Measurements from ENCODE around the gene TRPC6.

The TRPC6 gene

DNA sequence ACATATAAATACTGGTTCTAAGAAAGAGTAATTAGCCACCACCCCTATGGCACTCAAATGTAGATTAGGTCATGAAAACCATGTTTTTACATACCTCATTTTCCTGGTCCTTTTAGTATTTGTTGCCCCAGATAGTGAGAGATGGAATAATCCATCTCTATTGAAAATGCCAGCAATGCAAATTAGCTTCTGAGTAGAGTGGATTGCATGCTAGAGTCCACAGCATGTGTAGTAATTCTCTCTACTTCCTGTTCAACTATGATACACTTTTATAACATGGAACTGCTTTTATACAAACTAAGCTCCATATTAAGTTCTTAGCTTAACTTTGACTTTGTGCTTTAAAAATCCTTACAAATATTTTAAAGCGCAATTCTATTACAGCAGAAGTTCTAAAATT, 73.2 kb downstream of the TRPC6 start:
- no peak for TF ChIP-seq CTCF (IDR thresholded peaks at IDR 0.05; ENCODE audit: control insufficient read depth, insufficient read depth, low read depth, low read length, missing control alignments)
- no peak overlapping the region for H3K4me3 ChIP-seq (ENCODE audit: control insufficient read depth, low read depth, low read length)
- no peak for DNase-seq (ENCODE audit: low read depth)

- no peak overlapping the region for H3K4me3 ChIP-seq (ENCODE audit: control insufficient read depth, low read depth, low read length)
- no peak for DNase-seq (ENCODE audit: low read depth)
- TF ChIP-seq CTCF (IDR thresholded peaks at IDR 0.05; ENCODE audit: control insufficient read depth, insufficient read depth, low read depth, low read length, missing control alignments): no peak
Observed at GRCh38 chr11:101509922-101510321, 73.9 kb downstream of the TRPC6 start.

DNA sequence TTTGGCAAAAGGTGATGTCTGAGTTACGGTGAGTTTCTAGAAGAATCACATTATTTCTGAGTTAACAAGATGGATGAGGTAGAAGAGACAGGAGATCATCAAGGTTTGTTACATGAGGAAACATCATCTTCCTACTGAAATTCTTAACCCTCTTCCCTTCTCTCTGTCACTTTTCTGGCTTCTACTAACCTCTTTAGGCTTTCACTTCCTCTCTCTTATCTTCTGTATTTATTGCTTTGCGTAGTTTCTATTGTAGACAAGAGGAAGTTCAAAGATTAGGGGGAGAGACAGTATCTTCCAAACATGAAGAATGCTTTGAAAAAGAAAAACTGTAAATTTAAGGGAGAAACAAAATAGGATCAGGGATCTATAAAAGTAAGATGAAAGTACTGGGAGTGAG, 75.4 kb downstream of the TRPC6 start:
- H3K4me3 ChIP-seq (ENCODE audit: control insufficient read depth, low read depth, low read length): no peak overlapping the region
- DNase-seq (ENCODE audit: low read depth): no peak
- no peak for TF ChIP-seq CTCF (IDR thresholded peaks at IDR 0.05; ENCODE audit: control insufficient read depth, insufficient read depth, low read depth, low read length, missing control alignments)

GRCh38 chr11:101498891-101499290, 84.9 kb downstream of the TRPC6 start:
- DNase-seq (ENCODE audit: low read depth): no peak
- TF ChIP-seq CTCF (IDR thresholded peaks at IDR 0.05; ENCODE audit: control insufficient read depth, insufficient read depth, low read depth, low read length, missing control alignments): no peak
- no peak overlapping the region for H3K4me3 ChIP-seq (ENCODE audit: control insufficient read depth, low read depth, low read length)

DNA sequence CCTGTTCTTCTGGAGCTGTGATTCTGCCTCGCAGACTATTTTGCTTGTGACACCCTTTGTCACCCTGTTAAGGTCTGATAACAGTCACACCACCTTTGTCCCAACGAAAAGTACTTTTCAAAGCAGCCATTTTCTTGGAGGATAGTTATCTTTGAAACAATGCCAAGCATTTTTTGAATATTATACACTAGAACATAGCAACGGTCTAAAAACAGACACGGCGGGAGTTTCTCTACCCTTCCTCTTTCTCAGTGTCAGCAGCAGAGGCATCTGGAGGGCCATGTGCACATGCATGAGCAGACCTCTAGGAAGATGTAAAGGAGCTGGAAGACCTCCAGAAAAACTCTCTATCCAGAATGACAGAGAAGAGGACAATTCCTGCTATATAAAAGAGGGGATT, 86.5 kb downstream of the TRPC6 start:
- no peak for TF ChIP-seq CTCF (IDR thresholded peaks at IDR 0.05; ENCODE audit: control insufficient read depth, insufficient read depth, low read depth, low read length, missing control alignments)
- H3K4me3 ChIP-seq (ENCODE audit: control insufficient read depth, low read depth, low read length): no peak overlapping the region
- no peak for DNase-seq (ENCODE audit: low read depth)

GRCh38 chr11:101487775-101488174, 96.0 kb downstream of the TRPC6 start:
- H3K4me3 ChIP-seq (ENCODE audit: control insufficient read depth, low read depth, low read length): no peak overlapping the region
- TF ChIP-seq CTCF (IDR thresholded peaks at IDR 0.05; ENCODE audit: control insufficient read depth, insufficient read depth, low read depth, low read length, missing control alignments): no peak
- DNase-seq (ENCODE audit: low read depth): peak; percentile 50

DNA sequence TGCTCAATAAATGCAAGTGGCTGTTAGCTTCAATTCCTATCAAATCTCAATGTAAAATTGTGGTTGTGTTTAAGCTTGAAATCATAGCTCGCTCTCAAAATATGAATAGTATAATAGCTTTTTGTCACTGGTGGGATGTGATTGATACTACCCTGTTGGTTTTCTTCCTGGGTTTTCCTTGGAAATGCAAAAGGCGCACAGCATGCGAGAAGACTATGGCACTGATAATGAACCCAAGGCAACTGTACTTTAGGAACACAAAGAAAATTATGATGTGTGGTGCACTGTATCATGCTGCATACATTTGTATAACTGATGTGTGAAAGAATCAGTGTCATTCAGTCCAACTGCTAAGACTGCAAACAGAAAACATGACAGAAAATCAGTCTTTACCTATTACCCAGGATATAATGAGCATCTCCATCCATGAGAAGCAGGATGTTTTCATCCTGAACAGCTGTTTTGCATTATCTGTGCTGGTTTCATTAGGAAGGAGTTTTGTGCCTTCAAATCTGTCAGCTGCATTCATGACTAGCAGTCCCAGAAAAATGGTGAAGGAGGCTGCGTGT, 101.2 kb downstream of the TRPC6 start:
- H3K4me3 ChIP-seq (ENCODE audit: control insufficient read depth, low read depth, low read length): no peak overlapping the region
- TF ChIP-seq CTCF (IDR thresholded peaks at IDR 0.05; ENCODE audit: control insufficient read depth, insufficient read depth, low read depth, low read length, missing control alignments): no peak
- no peak for DNase-seq (ENCODE audit: low read depth)
